Measurements from ENCODE around the gene ARHGEF1.
"Not testable (repeated sequence)": the region's sequence is repeated elsewhere in the genome, so short reads cannot be mapped to it uniquely, and the experiment has no call there.

Gene ARHGEF1

DNA sequence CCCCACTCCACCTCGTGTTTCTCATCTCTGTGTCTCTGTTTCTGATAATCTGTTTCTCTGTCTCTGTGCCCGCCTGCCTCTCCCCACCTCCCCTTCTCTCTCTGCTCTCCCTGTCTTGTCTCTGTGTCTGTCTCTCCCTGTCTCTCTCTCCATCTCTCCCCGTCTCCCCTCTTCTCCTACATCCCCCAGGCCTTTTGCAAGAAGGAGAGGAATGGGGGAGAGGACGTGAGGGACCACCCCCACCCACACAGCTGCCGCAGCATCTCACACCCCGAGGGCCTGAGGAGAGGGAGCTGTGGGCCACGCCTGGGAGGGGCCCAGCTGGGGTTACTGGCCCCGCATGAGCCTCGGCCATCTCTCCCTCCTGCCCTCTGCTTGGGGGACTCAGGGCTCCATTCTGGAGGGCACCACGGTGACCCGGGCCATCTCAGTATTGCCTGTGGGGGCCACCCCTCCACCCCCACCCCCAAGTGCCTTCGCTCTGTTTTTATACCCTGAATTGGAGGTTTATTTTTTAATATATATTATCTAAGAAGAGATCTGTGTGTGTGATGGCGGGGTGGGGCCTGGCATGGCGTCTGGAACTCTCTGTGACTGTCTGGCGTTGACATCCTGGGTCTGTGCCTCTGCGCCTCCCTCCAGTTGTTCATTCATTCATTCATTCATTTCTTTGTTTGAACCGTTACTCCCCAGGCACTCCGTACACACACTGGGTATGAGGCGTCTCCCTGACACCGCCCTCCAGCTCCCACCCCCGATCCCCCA is 24.1 kb downstream of the ARHGEF1 start:
- DNase-seq, result no peak

DNA sequence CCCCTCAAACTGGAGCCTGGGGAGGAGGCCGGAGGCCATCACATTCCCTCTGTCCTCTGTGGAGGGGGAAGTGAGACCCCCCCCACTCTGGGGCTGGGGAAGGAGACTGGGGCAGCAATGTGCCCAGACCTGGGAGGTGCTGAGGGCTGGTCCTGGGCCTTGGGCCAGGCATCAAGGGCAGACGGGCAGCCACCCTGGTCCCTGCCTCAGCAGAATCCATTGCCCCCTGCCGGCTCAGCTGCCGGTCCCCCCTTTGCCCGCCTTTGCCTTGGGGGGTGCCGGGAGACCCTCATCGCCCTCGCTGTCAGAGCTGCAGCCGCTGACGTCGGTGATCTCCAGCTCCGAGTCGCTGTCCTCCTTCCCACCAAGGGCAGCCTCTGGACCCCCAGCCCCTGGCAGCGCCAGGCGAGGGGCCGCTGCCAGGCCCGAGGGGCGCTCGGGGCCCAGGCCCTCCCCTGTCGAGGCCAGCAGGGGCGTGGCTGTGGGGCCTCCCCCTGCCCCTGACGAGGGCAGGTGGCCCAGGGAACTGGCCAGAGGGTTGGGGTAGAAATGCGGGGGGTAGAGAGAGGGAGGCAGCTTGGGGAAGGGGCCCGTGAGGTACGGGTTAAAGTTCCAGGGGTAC is 25.1 kb downstream of the ARHGEF1 start:
- DNase-seq, result no peak

DNA sequence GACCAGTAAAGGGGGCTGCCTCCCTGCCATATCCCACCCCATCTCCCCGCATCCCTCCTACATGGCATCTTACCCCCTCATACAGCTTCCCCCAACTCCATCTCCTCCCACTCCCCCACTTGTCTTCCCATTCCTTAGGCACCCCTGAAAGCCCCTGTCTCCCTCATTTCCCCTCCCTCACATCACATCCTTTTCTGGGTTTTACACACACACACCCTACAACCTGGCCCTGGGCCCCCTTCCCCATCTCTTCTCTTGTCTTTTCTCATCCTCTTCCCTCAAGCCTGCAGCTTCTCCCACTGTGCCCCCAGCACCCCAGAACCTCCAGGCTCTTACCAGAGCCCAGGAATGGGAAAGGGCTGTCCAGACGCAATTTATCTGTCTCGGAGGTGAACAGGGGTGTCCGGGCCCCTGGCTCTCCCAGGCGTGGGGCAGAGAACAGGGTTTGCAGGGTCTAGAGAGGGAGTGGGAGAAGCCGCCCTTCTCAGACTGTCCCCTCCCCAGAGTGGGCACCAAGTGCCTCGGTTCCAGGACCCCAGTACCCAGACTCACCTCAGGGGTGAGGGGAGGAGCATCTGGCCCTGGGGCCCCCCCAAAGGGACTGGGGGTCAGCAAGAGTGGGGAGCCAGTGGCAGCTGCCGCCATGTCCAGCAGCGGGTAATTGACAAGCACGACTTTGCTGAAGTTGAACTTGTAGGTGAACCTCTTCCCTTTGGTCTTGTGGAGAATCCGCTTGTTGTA is 25.9 kb downstream of the ARHGEF1 start:
- no peak for DNase-seq

DNA sequence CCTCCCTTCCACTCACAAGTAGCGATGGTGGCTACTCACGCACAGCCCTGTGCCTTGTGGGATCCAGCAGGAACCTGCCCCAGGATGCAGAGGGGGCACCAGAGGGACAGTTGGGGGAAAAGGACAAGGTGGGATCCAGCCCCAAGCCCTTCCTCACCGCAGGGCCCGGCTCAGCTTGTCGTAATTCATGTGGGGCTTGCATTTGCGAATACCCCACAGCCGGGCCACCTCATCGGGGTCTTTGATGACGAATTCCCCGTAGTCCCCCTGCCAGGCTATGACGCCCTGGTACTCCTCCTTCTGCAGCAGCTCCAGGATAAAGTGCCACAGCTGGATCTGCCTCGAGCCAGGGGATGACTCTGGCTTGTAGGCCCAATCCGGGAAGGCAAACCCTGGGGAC is 26.7 kb downstream of the ARHGEF1 start:
- no peak for DNase-seq

DNA sequence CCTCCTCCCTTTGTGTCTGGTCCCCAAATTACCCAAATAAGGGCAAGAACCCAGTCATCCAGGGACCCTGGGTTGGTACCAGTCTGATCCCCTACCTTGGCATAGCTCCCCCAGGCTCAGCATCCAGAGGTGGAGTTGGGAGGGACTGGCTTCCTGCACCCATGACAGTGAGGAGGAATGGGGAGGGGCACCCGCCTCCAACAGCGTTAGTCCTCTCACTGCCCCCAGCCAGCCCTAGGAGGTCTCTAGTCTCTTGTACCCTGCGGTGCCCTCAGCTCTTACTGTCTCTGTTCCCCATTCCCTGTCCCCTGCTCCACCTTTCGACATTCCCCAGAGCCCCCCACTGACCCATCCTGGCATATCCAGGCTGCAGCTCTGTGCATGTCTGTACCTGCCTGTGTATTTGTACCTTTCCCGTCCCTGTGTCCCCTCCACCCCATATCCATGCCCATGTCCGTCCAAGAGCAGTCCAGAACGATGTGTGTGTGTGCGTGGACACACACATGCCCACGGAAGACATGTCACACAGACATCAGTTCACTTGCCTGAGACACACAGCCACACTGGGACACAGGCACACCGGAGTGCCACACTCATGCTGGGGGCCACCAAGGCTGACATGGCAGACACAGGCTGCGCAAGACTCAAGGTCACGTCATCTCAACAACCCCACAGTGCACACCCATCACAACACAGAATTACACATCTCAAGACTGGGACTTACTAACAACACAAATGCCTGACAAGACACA is 27.4 kb downstream of the ARHGEF1 start:
- no peak for DNase-seq

DNA sequence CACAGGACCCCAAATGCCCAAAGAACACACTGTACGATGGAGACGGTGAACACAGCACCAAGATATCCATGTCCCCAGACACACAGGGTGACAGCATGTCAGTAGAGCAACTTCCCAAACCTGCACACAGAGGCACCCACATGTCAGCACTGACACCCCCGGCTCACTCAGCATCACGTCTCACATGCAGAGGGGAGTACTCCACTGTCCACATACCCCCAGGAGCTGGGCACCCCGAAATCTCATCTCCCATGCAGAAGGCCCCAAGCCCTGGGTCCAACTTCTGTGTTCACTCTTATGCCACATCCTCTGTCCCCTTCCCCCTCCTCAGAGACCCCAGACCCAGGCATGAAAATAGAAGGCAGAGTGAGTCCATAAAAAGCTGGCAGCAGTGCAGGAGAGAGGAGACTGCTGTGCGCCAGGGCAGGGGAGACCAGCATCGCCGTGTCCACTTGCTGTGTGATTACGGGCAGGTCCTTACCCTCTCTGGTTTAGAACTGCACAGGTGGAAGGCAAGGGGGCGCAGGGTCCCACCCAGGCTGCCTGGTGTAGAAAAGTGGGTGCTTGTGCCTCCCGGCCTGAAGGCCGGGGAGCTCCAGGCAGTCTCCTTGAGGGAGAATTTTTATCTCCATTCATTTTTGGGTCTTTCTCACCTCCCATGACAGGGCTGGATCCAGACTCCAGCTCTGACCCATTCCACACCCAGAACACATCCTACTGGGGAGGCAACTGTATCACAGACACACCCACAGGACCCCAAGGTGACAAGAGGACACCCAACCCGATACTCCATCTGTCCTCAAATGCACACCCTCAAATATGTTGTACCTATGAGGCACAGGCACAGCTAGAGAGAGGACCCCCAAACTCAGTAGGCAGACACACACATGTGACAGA is 28.3 kb downstream of the ARHGEF1 start:
- DNase-seq, result no peak

DNA sequence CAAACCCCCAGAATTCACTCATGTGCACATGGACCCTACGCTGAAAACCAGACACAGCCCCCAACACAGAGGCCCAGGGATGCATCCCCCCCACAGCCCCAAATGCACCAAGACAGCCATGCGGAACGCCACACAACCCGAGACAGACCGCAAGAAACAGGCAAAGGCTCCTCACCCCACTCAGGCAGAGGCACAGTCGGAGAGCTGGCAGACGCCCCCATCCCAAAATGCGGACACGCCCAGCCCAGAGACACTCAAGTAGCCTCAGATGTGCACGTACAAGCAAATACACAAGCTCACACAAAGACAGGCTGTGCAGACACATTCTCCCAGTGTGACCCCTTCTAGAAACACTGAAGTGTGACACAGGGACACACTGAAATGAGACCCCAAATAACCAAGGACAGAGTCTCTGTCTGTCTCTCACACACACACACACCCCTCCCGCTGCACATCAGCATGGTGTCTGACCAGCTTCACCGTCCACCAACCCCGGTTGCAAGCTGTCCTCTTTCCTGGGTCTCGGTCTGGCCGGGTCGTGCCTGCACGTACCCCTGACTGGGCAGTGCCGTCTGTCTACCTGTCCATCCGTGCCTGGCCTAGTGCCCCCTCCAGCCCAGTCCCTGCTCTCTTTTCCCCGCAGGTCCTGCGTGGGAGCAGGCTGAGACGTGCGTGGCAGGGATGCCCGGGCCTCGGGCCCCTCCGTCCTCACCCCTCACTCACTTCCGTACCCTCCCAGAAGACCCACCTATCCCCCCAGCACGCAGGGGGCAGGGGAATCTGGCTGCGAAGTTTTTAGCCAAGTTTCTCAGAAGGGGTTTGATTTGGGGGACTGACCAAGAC is 29.1 kb downstream of the ARHGEF1 start:
- DNase-seq, result no peak

DNA sequence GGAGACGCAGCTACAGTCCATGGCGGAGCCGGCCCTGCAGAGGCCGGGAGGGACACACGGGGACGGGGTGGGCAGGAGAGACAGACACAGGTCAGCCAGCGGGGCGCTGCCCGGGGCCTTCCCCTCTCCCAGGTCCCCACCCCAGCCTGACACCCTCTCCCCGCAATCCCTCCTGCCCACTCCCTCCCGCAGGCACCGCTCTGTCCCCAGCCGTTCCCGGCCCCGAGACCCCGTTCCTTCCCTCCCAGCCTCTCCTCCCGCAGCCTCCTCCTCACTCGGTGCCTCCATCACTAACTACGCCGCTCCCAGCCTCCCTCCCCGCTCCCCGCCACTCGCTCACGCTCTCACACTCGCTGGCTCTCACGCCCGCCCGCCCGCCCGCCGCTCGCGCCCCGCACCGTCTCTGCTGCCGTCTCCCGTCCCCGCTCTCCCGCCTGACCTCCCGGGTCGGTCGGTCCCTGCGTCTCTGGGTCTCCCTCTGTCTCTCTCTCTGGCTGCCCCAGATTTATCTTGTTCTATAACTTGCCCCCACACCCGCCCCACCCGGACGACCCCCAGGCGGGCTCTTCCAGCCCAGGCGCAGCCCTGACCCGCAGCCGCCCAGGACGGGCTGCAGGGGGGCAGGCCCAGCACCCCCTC is 30.0 kb downstream of the ARHGEF1 start:
- DNase-seq, result no peak

DNA sequence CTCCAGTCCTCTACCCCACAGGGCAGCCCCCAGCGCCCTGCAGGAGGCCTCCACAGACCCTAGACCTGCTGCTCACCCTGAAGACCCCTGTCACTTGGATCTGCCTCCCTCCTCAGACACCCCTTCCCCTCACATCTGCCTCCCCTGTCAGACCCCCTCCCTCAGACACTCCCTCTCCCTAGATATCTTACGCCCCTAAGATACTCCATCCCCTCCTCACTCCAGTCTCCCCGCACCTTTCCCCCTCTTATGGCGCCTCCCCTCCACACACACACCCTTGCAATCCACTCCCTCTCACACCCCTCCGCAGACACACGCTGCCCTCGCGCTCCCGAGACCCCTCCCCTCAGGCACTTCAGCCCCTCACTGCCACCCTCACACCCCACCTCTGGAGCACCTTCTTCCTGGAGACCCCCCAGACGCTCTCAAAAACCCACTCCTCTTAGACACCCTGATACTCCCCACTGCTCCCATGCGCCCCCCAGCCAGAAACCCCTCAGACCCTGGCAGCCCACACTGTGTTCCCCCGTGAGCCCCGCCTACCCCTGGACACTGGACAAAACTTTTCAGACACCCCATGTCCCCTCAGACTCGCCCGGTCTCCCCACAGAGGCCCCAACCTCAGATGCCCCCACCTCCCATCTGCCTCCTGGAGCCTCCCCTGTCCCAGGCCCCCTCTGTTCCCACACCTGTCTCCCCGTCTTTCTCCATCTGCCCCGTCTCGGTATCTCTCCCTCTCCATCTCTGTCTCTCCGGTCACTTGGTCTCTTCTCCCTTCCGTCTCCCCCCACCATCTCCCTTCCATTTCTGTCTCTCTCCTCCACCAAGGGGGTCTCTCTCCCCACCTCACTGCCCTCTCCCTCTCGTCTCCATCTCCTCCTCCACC is 30.8 kb downstream of the ARHGEF1 start:
- DNase-seq, result no peak

DNA sequence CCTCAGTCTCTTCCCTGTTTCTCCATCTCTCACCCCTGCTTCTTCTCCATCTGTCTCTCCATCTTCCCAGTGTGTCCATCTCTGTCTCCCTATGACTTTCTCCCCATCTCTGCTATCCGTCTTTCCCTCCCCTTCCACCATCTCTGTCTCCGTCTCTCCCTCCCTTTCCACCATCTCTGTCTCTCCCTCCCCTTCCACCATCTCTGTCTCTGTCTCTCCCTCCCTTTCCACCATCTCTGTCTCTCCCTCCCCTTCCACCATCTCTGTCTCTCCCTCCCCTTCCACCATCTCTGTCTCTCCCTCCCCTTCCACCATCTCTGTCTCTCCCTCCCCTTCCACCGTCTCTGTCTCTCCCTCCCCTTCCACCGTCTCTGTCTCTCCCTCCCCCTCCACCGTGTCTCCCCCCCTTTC is 31.4 kb downstream of the ARHGEF1 start:
- DNase-seq, result not testable (repeated sequence)

DNA sequence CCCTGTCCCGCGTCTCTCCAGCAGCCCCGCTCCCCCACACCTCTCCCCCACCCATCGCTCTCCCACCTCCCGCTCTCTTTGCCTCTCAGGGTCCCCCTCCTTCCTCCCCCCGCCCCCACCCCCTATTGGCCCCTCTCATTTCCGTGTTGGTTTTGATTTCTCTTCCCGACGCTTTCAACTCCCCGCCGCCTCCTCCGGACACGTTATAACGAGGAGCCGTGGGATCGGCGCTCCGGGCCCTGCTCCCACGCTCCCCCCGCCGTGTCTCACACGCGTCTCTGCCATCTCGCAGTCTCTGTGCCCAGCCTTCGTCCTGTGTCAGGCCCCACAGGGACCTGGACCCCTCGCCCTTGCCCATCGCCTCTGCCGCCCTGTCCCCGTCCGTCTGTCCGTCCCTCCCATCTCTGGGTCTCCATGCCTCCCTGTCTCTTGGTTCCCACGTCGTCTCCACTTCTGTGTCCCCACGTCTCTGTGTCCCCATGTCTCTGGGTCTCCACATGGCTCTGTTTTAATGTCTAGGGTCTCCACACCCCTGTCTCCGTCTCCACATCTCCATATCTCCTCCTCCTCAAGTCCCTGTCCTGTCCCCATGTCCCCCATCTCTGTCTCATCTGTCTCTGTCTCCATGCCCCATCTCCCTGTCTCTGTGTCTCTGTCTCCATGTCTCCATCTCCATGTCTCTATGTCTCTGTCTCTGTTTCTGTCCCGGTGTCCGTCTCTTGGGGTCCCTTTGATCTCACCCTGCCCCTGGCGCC is 32.2 kb downstream of the ARHGEF1 start:
- no peak for DNase-seq

DNA sequence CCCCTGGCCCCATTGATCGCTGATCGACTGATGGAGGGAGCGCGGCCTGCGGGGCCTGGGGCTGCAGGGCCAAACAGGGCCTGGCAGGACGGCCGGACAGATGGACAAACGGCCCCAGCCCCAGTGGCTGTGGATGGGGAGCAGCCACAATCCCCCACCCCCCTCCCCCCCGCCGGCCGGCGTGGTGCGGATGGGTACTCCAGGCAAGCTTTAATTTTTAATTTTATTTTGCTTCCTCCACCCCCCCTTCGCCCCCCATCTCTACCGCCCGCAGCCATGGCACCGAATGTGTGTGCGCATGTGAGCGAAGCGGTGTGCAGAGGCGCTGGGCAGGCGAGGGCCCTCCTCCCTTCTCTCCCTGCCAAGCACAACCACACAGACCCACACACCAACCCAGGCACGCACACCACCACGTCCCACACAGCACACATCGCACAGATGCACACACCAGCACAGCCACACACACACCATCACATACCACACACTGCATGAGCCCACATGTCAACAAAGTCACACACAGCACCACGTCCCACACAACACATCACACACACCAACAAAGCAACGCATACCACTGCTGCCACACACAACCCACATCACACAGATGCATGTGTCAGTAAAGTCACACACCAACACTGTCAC is 32.9 kb downstream of the ARHGEF1 start:
- no peak for DNase-seq

DNA sequence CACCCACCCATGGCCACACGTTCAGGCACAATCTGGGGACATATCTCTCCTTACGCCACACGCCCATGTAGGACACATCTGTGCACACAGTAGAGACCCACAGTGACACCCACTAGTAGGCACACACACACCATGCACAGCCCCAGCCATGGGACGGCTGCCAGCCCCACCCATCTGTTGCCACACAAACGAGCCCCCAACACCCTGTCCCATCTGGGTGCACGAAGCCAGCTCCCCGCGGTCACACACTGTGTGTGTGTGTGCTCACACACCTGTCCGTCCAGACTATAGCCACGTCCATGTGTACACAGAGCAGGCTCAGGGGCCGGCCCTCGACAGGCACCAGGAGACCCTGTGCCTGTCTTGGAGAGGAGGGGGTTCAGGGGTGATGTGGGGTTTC is 34.7 kb downstream of the ARHGEF1 start:
- DNase-seq, result no peak

DNA sequence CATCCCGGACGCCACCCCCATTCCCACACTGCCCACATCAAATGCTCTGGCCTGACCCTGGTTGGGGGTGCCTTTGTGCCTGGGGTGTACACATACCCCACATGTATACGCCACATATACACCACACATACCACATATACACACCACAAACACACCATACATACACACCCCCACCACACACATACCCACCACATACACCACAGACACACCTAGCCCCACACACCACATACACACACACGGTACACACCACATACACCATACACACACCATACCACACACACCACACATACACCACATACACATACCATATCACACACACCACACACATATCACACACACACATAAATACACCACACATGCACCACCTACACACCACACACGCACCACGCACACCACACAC is 35.1 kb downstream of the ARHGEF1 start:
- DNase-seq, result no peak

DNA sequence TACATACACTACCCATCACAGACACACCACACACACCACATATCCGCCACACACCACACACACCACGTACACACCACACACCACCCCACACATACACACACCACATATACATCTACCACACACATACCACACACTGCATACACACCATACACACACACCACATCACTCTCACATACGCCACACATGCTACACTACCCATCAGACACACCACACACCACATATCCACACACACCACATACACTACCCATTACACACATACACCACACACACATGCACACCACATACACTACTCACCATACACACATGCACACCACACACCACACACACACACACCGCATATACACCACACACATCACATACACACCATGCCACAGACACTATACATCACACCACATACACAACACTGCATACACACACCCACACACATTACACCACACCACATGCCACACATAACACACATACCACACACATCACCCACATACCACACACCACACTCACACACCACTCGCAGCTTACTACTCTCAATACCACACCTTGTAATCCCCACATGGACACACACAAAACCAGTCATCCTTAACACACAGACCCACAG is 35.8 kb downstream of the ARHGEF1 start:
- no peak for DNase-seq

DNA sequence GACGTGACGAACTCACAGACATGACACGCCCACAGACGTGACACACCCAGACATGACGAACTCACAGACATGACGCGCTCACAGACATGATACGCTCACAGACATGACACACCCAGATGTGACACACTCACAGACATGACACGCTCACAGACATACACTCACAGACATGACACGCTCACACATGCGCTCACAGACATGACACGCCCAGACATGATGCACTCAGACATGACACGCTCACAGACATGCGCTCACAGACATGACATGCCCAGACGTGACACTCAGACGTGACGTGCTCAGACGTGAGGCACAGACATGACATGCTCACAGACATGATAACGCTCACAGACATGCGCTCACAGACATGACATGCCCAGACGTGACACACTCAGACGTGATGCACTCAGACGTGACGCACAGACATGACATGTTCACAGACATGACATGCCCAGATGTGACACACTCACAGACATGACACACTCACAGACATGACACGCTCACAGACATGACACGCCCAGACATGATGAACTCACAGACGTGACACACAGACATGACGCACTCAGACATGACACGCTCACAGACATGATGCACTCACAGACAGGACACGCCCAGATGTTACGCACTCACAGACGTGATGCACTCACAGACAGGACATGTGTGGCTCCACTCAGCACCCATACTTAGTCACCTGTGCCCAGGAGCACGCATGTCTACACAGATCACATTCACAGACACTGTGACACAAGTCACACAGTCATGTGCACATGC is 37.1 kb downstream of the ARHGEF1 start:
- no peak for DNase-seq

DNA sequence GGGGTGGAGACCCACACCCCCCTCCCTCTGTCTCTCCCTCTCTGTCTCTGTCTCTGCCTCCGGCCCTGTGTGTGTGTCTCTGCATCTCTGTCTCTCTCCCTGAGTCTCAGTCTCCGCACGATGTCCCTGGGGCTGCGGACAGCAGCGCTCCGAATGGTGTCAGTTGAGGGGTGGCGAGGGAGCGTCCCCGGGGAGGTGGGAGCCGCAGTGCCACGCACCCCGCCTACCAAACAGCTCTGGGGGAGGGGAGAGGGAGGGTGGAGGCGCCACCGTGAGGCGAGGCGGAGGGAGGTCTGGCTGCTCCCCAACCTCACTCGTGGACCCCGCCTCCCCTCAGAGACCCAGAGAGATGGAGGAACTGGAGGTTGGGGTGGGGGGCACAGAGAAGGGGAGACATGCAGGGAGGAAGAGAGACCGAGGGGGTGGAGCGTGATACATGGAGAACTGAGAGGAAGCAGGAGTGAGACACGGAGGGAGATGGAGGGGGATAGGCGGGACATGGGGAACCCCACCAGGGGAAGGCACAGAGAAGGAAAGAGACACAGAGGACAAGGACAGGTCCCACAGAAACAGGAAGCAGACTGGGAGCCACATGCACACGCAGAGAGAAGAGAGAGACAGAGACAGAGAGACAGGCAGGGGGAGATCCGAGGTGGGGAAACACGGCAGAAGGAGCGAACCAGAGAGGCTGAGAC is 38.0 kb downstream of the ARHGEF1 start:
- no peak for DNase-seq

All from NCI-H526 treated with DMSO at 0.1 percent for 48 hours (cell line).